Measurements from ENCODE around the gene MPPED2.

The MPPED2 gene

DNA sequence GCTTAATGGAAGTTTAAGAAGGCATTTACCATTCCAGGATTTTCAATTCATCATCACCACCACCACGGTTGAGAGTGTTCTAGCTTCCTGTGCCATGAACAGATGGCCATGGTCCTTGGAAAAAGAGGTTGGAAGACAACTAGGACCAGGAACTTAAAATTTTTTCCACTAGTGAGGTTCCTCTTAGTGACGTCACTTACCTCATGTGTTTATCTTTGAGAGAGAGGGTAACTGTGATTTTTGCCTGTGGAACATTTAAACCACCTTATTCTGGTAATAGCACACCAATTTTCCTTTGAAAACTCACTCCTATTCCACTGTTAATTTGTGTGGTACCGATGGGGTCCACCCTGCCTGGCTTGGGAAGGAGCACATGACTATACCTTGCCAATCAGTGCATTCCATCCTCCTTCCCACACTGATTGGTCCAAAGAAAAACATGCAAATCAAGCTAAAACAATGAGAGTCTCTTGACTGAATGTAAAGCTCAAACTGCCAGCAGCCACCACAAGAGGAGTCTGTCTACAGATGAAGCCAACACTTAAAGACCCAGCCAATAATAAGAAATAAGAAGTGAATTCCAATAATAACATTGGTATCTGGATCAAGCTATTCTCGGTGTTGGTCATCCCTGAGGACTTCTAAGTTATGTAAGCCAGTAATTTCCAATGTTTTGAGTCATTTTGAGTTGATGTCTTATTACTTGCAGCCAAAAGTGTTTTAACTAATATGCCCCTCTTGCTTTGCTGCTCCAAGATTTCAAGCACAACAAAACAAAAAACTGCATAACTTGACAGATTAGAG lies 111.8 kb downstream of the MPPED2 start:
- no peak for DNase-seq (ENCODE audit: low read depth)
- H3K4me3 ChIP-seq (ENCODE audit: low read depth, low read length), result no peak overlapping the region
- TF ChIP-seq POLR2A (IDR thresholded peaks at IDR 0.05; ENCODE audit: extremely low read depth, insufficient read length), result no peak
- no peak for TF ChIP-seq MYC (IDR thresholded peaks at IDR 0.05; ENCODE audit: low read depth, low read length)
- TF ChIP-seq, protein P1, sequence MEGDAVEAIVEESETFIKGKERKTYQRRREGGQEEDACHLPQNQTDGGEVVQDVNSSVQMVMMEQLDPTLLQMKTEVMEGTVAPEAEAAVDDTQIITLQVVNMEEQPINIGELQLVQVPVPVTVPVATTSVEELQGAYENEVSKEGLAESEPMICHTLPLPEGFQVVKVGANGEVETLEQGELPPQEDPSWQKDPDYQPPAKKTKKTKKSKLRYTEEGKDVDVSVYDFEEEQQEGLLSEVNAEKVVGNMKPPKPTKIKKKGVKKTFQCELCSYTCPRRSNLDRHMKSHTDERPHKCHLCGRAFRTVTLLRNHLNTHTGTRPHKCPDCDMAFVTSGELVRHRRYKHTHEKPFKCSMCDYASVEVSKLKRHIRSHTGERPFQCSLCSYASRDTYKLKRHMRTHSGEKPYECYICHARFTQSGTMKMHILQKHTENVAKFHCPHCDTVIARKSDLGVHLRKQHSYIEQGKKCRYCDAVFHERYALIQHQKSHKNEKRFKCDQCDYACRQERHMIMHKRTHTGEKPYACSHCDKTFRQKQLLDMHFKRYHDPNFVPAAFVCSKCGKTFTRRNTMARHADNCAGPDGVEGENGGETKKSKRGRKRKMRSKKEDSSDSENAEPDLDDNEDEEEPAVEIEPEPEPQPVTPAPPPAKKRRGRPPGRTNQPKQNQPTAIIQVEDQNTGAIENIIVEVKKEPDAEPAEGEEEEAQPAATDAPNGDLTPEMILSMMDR (IDR thresholded peaks at IDR 0.05; ENCODE audit: low read depth, low read length), result no peak
- TF ChIP-seq, protein P2, sequence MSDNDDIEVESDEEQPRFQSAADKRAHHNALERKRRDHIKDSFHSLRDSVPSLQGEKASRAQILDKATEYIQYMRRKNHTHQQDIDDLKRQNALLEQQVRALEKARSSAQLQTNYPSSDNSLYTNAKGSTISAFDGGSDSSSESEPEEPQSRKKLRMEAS (IDR thresholded peaks at IDR 0.05; ENCODE audit: low read depth, low read length), result no peak

DNA sequence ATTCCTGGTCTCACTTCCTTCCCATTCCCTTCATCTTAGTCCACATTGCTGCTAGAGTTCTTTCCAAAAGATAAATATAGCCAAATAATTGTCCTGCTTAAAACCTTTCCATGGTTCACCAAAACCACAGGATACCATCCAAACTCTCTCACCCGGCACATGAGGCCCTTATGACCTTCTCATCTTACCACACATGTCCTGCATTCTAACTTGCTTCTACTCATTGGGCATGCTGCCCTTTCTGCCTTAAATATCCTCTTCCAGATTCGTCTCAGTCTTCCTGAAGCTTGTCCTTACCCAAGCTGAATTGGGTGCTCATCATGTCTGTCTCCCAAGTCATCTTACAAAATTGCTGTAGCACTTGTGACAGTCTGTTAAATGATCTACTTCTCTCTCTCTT lies 114.9 kb downstream of the MPPED2 start:
- no peak for TF ChIP-seq MYC (IDR thresholded peaks at IDR 0.05; ENCODE audit: low read depth, low read length)
- TF ChIP-seq, protein P1 (IDR thresholded peaks at IDR 0.05; ENCODE audit: low read depth, low read length), result no peak
- TF ChIP-seq, protein P2 (IDR thresholded peaks at IDR 0.05; ENCODE audit: low read depth, low read length), result no peak
- H3K4me3 ChIP-seq (ENCODE audit: low read depth, low read length), result no peak overlapping the region
- no peak for DNase-seq (ENCODE audit: low read depth)

DNA sequence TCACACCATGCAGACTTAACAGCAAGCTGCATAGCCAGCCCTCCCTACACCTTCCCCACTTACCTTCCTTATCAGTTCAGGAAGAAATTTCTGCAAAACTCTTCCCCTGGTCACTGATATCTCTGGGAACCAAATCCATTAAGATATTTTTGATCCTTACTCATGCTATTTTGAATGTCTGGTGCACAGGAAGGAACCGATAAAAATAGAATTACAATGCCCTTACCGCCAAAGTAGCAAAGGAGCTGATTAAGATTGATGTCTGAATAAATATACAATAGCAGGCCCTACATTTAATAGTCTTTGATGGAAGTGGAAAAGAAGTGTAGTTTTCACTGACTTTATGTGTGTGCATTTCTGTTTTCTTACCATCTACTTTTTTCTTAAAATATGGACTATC lies 117.3 kb downstream of the MPPED2 start:
- TF ChIP-seq MYC (IDR thresholded peaks at IDR 0.05; ENCODE audit: low read depth, low read length), result no peak
- TF ChIP-seq, protein P2 (IDR thresholded peaks at IDR 0.05; ENCODE audit: low read depth, low read length), result no peak
- no peak for DNase-seq (ENCODE audit: low read depth)
- no peak overlapping the region for H3K4me3 ChIP-seq (ENCODE audit: low read depth, low read length)

DNA sequence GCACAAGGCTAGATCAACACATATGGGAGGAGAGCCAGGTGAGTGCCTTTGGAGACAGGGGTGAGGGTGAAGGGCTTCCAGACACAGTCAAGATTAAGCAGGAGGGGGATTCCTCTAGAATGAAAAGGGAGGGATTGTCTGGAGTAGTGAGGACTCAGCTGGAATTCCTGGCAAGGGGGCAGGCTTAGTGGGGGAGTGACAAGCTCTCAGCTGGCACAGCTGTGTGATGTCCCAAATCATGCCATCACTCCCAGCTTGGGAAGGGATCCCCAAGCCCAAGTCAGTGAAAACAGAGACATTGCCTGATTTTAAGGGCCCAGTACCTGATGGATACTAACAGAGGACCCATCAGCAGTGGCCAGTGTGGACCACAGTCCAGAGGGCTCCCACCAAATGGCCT lies 119.0 kb downstream of the MPPED2 start:
- H3K4me3 ChIP-seq (ENCODE audit: low read depth, low read length), result no peak overlapping the region
- no peak for TF ChIP-seq MYC (IDR thresholded peaks at IDR 0.05; ENCODE audit: low read depth, low read length)
- no peak for TF ChIP-seq POLR2A (IDR thresholded peaks at IDR 0.05; ENCODE audit: extremely low read depth, insufficient read length)
- DNase-seq (ENCODE audit: low read depth), result no peak

DNA sequence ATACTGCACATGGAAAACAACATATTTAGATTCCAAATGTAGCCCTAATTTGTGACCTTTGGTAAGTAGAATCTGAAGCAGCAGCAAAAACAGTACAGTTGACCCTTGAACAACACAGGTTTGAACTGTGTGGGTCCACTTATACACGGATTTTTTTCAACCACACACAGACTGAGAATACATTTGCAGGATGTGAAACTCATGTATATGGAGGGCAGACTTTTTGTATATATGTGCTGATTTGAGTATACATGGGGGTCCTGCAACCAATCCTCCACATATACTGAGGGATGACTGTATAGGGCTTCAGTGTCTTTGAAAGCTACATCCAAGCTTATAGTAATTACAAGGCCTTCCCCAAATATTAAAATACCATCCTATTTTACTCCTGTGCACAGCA lies 120.5 kb downstream of the MPPED2 start:
- no peak overlapping the region for H3K4me3 ChIP-seq (ENCODE audit: low read depth, low read length)

DNA sequence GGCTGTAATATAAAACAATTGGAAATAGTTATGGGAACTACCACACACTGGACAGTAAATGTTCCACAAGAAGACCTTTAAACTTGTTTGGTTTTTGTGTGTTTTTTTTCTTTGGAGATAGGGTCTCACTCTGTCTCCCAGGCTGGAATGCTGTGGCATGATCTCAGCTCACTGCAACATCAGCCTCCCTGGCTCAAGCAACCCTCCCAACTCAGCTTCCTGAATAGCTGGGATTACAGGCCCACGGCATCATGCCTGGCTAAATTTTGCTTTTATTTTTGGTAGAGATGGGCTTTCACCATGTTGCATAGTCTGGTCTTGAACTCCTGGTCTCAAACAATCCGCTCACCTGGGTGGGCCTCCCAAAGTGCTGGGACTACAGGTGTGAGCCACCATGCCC lies 121.0 kb downstream of the MPPED2 start:
- H3K4me3 ChIP-seq (ENCODE audit: low read depth, low read length), result no peak overlapping the region
- TF ChIP-seq MYC (IDR thresholded peaks at IDR 0.05; ENCODE audit: low read depth, low read length) (no peak), POLR2A (IDR thresholded peaks at IDR 0.05; ENCODE audit: extremely low read depth, insufficient read length) (no peak)
- TF ChIP-seq, protein P1 (IDR thresholded peaks at IDR 0.05; ENCODE audit: low read depth, low read length), result no peak
- TF ChIP-seq, protein P2 (IDR thresholded peaks at IDR 0.05; ENCODE audit: low read depth, low read length), result no peak
- DNase-seq (ENCODE audit: low read depth), result no peak

More for the DNA sequence above, 120.5 kb downstream of the MPPED2 start:
- TF ChIP-seq, protein P1 (IDR thresholded peaks at IDR 0.05; ENCODE audit: low read depth, low read length), result no peak
- TF ChIP-seq, protein P2 (IDR thresholded peaks at IDR 0.05; ENCODE audit: low read depth, low read length), result no peak
- TF ChIP-seq POLR2A (IDR thresholded peaks at IDR 0.05; ENCODE audit: extremely low read depth, insufficient read length) (no peak), MYC (IDR thresholded peaks at IDR 0.05; ENCODE audit: low read depth, low read length) (no peak)
- no peak for DNase-seq (ENCODE audit: low read depth)
